ENCODE measurements around the gene PGAM5. TPM values are rescaled to one million over a fixed set of nuclear protein-coding genes. Genes with fewer than 3 reads are reported as not detected.

PGAM5 gene
- total and polyA plus RNA-seq, 8 donors = 13.6 to 37.4 (median 17.2) TPM

DNA sequence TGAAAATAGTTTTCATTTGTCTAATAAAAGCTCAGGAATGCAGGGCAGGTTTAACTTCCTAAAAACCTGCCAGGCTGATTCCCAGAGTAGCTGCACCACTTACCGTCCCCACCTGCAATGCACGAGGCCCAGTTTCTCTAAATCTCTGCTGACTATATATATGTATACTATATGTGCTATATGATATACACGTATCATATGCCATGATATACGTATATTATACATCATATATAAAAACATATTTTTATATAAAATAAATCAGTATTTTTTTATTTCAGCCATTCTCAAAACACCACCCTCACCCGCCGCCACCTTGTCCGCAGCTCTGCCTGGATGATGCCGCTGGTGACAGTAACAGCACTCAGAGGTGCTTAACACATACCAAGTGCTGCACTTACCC is 48.7 kb downstream of the PGAM5 start:
- Histone ChIP-seq H3K4me1 (peaks cover 7 to 32% of the 10 kb centered on the region in 2 donors), H3K36me3 (peaks cover 0 to 50% of the 10 kb centered on the region in 2 donors), H3K27me3 (no peaks in the 10 kb centered on the region), H3K9me3 (no peaks in the 10 kb centered on the region), H3K27ac (no peak overlapping the region), H3K4me3 (peak overlapping the region in 1 of 2 donors; percentile 91)
- intact Hi-C loops (cut with DNase I) = no loop called here
- TF ChIP-seq, protein P1, sequence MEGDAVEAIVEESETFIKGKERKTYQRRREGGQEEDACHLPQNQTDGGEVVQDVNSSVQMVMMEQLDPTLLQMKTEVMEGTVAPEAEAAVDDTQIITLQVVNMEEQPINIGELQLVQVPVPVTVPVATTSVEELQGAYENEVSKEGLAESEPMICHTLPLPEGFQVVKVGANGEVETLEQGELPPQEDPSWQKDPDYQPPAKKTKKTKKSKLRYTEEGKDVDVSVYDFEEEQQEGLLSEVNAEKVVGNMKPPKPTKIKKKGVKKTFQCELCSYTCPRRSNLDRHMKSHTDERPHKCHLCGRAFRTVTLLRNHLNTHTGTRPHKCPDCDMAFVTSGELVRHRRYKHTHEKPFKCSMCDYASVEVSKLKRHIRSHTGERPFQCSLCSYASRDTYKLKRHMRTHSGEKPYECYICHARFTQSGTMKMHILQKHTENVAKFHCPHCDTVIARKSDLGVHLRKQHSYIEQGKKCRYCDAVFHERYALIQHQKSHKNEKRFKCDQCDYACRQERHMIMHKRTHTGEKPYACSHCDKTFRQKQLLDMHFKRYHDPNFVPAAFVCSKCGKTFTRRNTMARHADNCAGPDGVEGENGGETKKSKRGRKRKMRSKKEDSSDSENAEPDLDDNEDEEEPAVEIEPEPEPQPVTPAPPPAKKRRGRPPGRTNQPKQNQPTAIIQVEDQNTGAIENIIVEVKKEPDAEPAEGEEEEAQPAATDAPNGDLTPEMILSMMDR (IDR thresholded peaks at IDR 0.05) = no peak
- ATAC-seq (no peak), DNase-seq (peak in 1 of 4 donors; percentile 29)

DNA sequence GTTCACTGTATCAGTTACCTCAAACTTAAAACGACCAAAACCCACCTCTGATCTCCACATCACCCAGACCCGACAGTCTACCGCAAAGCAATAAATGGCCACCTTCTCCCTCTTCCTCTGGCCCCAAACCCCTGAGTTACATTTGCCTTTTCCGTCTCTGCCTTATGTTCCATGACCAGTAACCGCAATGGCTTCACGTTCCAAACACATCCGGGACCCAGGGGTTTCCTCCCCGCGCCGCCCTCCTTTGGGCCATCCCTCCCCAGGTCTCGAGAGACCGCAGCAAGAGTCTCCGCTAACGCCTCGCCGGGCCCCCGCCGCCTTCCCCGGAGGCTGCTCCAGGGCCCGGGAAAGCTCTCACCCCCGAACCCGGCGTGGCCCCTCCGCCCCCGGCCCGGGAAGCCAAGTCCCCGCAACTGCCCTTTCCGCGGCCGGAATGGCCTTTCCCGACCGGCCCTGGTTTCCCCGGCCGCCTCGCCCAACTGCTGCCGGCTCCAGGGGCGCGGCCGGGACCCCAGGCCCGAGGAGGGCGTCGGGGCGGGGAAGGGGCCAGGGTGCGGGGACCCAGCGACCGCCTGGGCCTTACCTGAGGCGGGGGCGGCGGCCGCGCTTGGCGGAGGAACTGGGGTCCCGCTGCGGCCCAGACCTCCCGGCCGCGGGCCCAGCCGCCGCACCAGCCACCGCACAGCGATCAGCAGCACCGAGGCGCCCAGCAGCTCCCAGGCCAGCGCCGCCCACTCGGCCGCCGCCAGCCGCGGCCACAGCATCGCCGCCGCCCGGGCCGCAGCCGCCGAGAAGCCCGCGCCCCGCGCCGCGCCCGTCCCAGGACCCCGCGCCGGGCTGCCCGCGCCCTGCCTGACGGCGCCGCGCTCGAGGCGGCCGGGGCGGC is 50.6 kb downstream of the PGAM5 start, which contains the start of gene ANKLE2:
ANKLE2 (minus strand) TSS at position 801 of the 889 bp plus-strand sequence; CDS start at position 767, 34 bp downstream.
- Histone ChIP-seq H3K27ac (peak within 1 kb of the TSS; percentile 95 to 99), H3K9me3 (no peaks in the 10 kb centered on the region), H3K27me3 (no peaks in the 10 kb centered on the region), H3K36me3 (peaks cover 0 to 30% of the 10 kb centered on the region in 2 donors), H3K4me1 (peaks cover 7 to 43% of the 10 kb centered on the region in 2 donors), H3K4me3 (peak within 1 kb of the TSS; percentile 91 to 94)
- TF ChIP-seq, protein P1 (IDR thresholded peaks at IDR 0.05) = no peak
- DNase-seq (peak in 3 of 4 donors; percentile 33 to 90 (median 64)), ATAC-seq (peak; percentile 29)
- intact Hi-C loops (cut with DNase I) = no loop called here

DNA sequence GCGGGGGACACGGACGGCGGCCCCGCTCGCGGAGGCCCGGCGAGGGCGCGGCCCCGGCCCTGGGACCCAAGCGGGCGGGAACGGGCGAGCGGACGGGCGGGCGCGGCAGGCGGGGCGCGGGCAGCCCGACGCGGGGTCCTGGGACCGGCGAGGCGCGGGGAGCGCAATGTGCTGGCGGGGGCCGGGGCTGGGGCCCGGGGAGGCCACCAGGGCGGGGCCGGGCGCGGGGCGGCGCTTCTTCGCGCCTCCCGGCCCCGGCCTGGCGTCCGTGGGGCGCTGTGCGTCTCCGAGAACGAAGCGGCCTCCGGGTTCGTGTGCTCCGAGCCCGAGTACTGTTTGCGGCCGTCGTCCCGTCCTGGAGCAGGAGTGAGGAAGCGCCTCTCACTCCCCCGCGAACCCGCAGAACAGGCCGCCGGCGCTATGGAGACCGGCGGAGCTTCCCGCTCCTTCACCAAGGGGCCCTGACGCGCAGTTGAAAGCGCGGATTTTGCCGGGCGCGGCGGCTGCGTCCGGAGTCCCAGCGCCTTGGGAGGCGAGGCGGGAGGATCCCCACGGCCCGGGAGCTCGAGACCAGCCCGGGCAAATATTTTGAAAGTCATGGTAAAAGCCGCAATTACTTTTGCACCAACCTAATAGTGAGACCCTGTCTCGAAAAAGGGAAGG is 51.4 kb downstream of the PGAM5 start:
- no peaks in the 10 kb centered on the region for H3K9me3 ChIP-seq
- intact Hi-C loops (cut with DNase I) = no loop called here
- DNase-seq = peak; percentile 83 to 97 (median 90)
- no peaks in the 10 kb centered on the region for H3K27me3 ChIP-seq
- TF ChIP-seq, protein P1 (IDR thresholded peaks at IDR 0.05) = peak in 1 of 2 donors; percentile 30
- peak overlapping the region; percentile 95 to 99 for H3K27ac ChIP-seq
- peak; percentile 93 for ATAC-seq
- H3K4me3 ChIP-seq = peak overlapping the region; percentile 52 to 70
- peaks cover 0 to 23% of the 10 kb centered on the region in 2 donors for H3K36me3 ChIP-seq
- peaks cover 10 to 51% of the 10 kb centered on the region in 2 donors for H3K4me1 ChIP-seq

DNA sequence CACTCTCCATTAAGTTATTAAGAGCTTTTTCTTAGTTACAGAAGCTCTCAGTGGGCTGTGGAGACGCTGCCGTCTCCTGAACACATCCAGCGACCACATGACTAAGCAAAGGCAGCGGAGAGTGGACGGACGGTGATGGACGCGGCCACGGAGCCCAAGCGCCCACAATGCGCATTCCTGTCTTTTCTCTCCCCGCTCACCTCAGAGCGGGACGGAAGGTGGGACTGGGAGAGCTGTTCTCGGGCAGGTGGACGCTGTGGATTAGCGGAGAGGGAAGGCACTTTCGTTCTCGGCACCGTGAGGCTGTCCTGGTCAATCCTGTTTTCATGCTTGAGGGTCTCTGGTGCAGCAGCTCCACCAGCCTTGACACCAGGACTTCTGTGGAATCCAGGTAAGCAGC is 53.6 kb downstream of the PGAM5 start:
- peaks cover 0 to 3% of the 10 kb centered on the region in 2 donors for H3K36me3 ChIP-seq
- intact Hi-C loops (cut with DNase I) = no loop called here
- no peaks in the 10 kb centered on the region for H3K9me3 ChIP-seq
- no peak for ATAC-seq
- TF ChIP-seq, protein P1 (IDR thresholded peaks at IDR 0.05) = no peak
- no peak overlapping the region for H3K4me3 ChIP-seq
- peak in 1 of 4 donors; percentile 75 for DNase-seq
- no peaks in the 10 kb centered on the region for H3K27me3 ChIP-seq
- H3K27ac ChIP-seq = no peak overlapping the region
- peaks cover 10 to 70% of the 10 kb centered on the region in 2 donors for H3K4me1 ChIP-seq

DNA sequence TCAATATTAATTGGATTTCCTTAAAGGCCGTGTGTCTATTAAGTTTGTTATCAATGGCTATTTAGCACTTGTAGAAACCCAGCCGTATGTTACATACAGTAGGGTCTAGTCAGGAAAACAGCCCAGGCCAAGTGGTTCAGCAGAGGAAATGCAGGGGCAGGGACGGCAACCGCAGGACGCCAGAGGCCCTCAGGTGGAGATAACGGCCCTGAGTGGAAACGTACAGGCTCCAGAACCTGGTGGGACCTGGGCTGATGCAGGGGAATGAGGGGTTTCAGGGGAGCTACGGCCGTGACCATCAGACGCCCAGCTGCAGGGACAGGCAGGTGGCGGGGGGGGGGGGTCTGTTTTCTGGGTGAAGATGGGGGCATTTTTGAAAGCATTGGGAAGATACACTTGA is 54.7 kb downstream of the PGAM5 start:
- Histone ChIP-seq H3K27me3 (no peaks in the 10 kb centered on the region), H3K4me1 (peaks cover 8 to 70% of the 10 kb centered on the region in 2 donors), H3K4me3 (no peak overlapping the region), H3K9me3 (no peaks in the 10 kb centered on the region), H3K36me3 (peaks cover 0 to 13% of the 10 kb centered on the region in 2 donors), H3K27ac (no peak overlapping the region)
- DNase-seq (peak in 1 of 4 donors; percentile 35), ATAC-seq (no peak)
- TF ChIP-seq, protein P1 (IDR thresholded peaks at IDR 0.05) = no peak
- intact Hi-C loops (cut with DNase I) = no loop called here

Measured in left lung (tissue), 10 donors.